GM19324 (cell line): ENCODE data around the gene SCAMP2.
"Not testable (repeated sequence)": the region's sequence is repeated elsewhere in the genome, so short reads cannot be mapped to it uniquely, and the experiment has no call there.

Experiments
- ATAC-seq: cut with Tn5 transposase; IDR thresholded peaks from one replicate; pipeline ENCODE4 v1.9.1; 2021; ENCODE audit warnings: mild to moderate bottlenecking, moderate library complexity; ENCODE audit not compliant: unreplicated experiment, low FRiP score

Gene SCAMP2

GRCh38 chr15:74873036-74873755 is at the start of gene SCAMP2:
Gene SCAMP2 (minus strand): TSS chr15:74873365. CDS start chr15:74873255, 110 bp downstream.
- ATAC-seq: peak; percentile 87

- ATAC-seq: no peak
These were observed 47.3 kb upstream of the SCAMP2 start for GRCh38 chr15:74920456-74920855.

- ATAC-seq: no peak
These were observed 44.5 kb upstream of the SCAMP2 start for GRCh38 chr15:74917676-74918075.

- ATAC-seq: not testable (repeated sequence)
These were observed 40.6 kb upstream of the SCAMP2 start for GRCh38 chr15:74913799-74914198.

GRCh38 chr15:74913041-74913440 is 39.9 kb upstream of the SCAMP2 start:
- no peak for ATAC-seq

GRCh38 chr15:74908635-74909034 is 35.5 kb upstream of the SCAMP2 start:
- no peak for ATAC-seq

- ATAC-seq: peak; percentile 5
These were observed 34.2 kb upstream of the SCAMP2 start for GRCh38 chr15:74907163-74907870.

- ATAC-seq: peak; percentile 84
These were observed 33.4 kb upstream of the SCAMP2 start, which contains the start of gene FAM219B for GRCh38 chr15:74906450-74907162. Gene FAM219B (minus strand): TSS chr15:74906851. CDS start chr15:74906800, 51 bp downstream.

GRCh38 chr15:74906067-74906449 is 32.9 kb upstream of the SCAMP2 start:
- no peak for ATAC-seq

GRCh38 chr15:74904190-74904805 is 31.1 kb upstream of the SCAMP2 start:
- ATAC-seq: no peak

GRCh38 chr15:74903676-74904075 is 30.5 kb upstream of the SCAMP2 start:
- ATAC-seq: no peak

GRCh38 chr15:74902295-74903075 is 29.3 kb upstream of the SCAMP2 start:
- no peak for ATAC-seq

GRCh38 chr15:74901612-74902063 is 28.5 kb upstream of the SCAMP2 start:
- ATAC-seq: no peak

- ATAC-seq: no peak
These were observed 24.1 kb upstream of the SCAMP2 start for GRCh38 chr15:74897300-74897701.

GRCh38 chr15:74896316-74896715 is 23.2 kb upstream of the SCAMP2 start:
- ATAC-seq: no peak

GRCh38 chr15:74895830-74896229 is 22.7 kb upstream of the SCAMP2 start:
- no peak for ATAC-seq

- ATAC-seq: not testable (repeated sequence)
These were observed 21.2 kb upstream of the SCAMP2 start for GRCh38 chr15:74894383-74894782.

GRCh38 chr15:74893627-74894026 is 20.5 kb upstream of the SCAMP2 start:
- no peak for ATAC-seq

GRCh38 chr15:74892931-74893330 is 19.8 kb upstream of the SCAMP2 start:
- no peak for ATAC-seq

- ATAC-seq: no peak
These were observed 19.1 kb upstream of the SCAMP2 start for GRCh38 chr15:74892313-74892712.
